GM10847 (cell line): ENCODE results near the gene LCORL.

Experiments used
- POLR2A ChIP-seq: IDR thresholded peaks from 2 replicates; pipeline ENCODE4 v1.6.1; 2011; ENCODE audit not compliant: insufficient read length; ENCODE audit errors: extremely low read depth

LCORL gene

DNA sequence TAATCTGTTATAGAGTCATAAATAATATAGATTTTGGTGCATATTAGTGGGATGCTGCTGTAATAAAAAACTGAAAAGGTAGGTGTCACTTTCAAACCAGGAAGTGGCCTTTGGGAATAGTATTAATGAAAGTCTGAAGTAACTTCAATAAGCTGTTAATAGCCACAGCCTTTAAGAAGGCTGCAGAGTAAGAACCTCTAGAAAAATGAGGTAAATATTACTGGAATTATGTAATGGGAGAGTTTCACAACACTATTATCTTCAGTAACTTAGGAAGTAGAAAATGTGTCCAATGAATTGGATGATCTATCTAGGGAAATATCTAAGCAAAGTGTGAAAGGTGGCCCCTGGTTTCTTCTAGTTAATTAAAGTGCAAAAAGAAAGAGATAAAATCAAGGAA, 106.1 kb downstream of the LCORL start:
- TF ChIP-seq POLR2A, result no peak

- TF ChIP-seq POLR2A, result no peak
Observed at GRCh38 chr4:17912011-17912410, 109.5 kb downstream of the LCORL start.

GRCh38 chr4:17911608-17912007, 109.9 kb downstream of the LCORL start:
- no peak for TF ChIP-seq POLR2A

DNA sequence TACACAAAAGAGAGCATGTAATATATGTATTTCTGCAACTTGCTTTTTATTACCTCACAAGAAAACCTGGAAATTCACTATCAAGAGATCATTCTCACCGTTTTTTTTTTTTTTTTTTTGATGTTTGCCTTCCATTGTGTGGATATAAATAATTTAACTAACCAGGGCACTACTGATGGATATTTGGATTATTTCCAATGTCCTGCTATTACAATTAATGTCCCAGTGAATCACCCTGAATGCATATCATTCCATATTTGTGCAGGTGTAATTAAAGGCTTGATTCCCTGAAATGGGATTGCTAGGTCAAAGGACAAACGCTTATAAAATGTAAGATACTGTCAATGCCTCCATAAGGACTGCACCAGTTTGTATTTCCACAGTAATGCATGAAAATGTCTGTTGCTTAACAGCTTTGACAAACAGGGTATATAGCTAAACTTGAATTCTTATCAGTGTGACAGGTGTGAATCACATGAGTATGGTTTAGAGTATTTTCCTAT, 123.0 kb downstream of the LCORL start:
- no peak for TF ChIP-seq POLR2A

GRCh38 chr4:17895481-17895880, 126.1 kb downstream of the LCORL start:
- TF ChIP-seq POLR2A, result no peak

DNA sequence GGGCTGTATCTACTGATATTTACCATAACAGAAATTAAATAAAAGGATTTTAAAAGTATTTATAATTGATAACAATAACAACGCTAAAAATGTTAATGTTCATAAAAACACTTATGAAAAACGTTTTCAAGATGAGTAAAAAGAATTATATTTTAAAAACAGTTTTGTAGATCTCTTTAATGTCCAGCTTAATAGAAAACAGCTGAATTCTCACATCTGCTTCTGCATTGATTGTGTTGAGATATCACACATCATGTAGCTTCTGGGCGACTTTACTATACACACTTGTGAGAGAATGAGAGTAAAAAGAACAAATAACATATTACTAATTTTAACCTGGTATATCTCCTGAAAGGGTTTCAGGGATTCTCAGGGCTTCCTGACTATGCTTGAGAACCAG, 127.1 kb downstream of the LCORL start:
- no peak for TF ChIP-seq POLR2A

GRCh38 chr4:17889692-17890091, 131.9 kb downstream of the LCORL start:
- no peak for TF ChIP-seq POLR2A

- no peak for TF ChIP-seq POLR2A
Observed at GRCh38 chr4:17884511-17884910, 137.0 kb downstream of the LCORL start.

DNA sequence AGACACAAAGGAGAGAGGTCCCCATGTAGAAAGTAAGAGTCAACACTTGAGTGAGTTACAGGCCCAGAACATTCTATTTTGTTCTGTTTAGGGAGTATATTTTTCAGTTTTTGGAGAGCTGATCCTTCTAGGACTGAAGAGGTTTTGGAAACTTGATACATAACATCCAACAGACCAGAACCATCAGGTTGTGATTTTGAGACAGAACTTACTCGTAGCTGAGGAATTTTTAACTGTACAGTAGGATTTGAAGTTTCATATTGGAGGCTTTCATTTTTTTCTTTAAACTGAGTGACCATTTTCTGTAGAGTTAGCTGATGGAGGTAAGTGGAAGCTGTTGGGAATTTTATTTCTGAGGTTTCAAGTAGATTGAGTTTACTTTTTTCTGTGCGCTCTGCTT, 137.5 kb downstream of the LCORL start:
- TF ChIP-seq POLR2A, result no peak

- no peak for TF ChIP-seq POLR2A
Observed at GRCh38 chr4:17877661-17878060, 143.9 kb downstream of the LCORL start.

- no peak for TF ChIP-seq POLR2A
Observed at GRCh38 chr4:17876943-17877342, 144.6 kb downstream of the LCORL start.

DNA sequence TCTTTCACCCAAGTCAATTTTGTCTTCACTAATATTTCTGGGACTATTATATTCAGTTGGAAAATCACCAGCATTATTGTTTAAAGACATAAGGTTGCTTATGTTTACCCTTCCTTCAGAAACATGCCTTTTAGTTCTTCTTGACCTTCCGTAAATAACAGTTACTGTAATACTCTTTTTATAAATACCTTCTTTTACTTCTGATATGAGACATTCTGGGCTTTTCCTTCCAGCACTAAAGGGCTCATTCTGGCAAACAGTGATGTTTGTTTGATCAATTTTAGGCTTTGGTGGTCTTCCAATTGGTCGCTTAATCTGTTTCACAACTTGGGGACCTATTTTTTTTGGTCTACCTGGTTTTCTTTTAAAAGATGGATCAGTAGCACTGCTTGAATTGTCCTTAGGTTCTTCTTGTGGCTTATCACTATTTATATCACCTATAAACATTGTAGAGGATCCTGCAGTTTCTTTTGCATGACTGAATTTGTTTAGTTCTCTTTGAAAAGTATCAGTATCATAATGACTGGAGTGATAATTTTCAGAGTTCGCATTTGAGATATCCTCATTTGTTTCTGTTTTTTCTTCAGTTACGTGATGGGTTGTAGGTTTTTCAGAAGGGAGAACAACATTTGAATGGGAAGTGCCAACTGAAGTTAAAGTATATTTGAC, 146.0 kb downstream of the LCORL start:
- TF ChIP-seq POLR2A, result no peak

DNA sequence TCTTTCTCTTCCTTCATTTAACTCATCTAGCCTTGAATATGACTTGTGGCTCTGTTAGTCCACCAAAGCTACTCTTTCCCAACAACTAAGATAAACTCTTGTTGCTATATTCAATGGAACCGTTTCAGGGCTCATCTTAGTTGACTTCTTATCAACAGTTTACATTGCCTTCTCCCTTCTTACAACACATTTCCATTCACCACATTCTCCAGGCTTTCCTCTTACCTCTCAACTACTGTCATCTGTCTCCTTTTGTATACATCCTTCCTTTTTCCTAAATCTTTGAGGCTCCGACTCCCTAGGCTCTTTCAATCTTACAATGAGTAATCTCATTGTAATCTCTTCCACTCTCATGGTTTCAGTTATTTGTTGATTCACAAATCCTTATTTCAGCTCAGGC, 152.2 kb downstream of the LCORL start:
- no peak for TF ChIP-seq POLR2A

DNA sequence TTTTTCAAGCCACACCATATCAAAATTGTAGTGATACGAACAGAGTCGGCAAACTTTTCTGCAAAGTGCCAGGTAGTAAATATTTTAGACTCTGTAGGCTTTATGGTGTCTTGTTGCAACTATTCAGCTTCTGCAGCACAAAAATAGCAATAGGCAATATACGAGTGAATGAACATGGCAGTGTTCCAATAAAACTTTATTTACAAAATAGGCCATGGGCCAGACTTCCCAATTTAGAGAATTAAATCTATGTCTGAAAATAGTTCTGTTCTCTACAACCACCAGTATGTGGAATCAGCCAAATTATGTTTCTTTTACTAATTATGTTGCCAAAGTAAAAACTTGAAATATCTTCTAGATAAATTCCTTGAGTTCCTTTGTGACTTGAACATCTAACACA, 154.3 kb downstream of the LCORL start:
- TF ChIP-seq POLR2A, result no peak

DNA sequence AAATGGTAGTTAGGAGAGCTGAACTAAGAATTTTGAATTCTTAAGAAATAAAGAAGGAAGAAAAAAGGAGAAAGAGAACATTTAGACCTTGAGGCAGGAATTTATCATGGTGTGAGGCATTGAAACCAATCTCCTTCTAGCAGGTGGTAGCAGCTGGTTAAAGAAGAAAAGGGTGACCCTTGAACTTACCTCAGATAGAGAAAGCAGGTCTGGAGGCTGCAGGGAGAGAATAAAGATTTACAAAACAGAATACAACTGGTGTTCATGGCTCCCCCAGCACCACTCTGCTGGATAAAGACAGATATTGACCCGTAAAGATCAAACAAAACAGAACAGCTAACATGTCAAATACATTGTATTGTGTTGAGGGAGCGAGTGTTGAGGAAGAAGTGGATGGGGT, 154.7 kb downstream of the LCORL start:
- TF ChIP-seq POLR2A, result no peak

GRCh38 chr4:17865866-17866363, 155.6 kb downstream of the LCORL start:
- no peak for TF ChIP-seq POLR2A

DNA sequence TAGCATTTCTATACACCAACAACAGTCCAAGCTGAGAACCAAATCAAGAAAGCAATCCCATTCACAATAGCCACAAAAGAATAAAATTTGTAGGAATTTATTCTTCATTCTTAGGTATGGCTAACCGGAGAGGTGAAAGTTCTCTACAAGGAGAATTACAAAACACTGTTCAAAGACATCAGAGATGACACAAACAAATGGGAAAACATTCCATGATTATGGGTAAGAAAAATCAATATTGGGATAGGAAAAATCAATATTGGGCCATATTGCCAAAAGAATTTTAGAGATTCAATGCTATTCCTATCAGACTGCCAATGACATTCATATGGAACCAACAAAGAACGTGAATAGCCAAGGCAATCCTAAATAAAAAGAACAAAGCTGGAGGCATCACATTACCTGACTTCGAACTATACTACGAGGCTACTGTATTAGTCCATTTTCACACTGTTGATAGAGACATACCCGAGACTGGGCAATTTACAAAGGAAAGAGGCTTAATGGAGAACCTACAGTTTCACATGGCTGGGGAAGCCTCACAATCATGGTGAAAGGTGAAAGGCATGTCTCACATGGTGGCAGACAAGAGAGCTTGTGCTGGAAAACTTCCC, 161.7 kb downstream of the LCORL start:
- no peak for TF ChIP-seq POLR2A
